Body of pancreas (tissue), 4 donors: Measurements from ENCODE around the gene LIMS4. TPM values are rescaled to one million over a fixed set of nuclear protein-coding genes. Genes with fewer than 3 reads are reported as not detected.
"Not testable (repeated sequence)": the region's sequence is repeated elsewhere in the genome, so short reads cannot be mapped to it uniquely, and the experiment has no call there.

Experiments
- ATAC-seq: fragments of 150-250 bp; one replicate; pipeline ENCODE4 v1.9.1; 2016
- DNase-seq, 4 donors: peaks; one replicate each; pipeline ENCODE4 v3.0.0-alpha.2; 2019
- H3K27ac ChIP-seq, 4 donors: fragments of 200-600 bp; sonication (generic); 1 replicate in 3 of 4; 2 replicates in 1 of 4; pipeline versions ENCODE4 v1.5.1 to v1.6.1; 2016 to 2019; ENCODE audit warnings: mild to moderate bottlenecking in 1 of 4, mixed read lengths in 1 of 4, moderate library complexity in 1 of 4
- H3K27me3 ChIP-seq, 2 donors: fragments of 200-600 bp; sonication (generic); one replicate each; pipeline ENCODE4 v1.6.0; 2016; ENCODE audit warnings: mild to moderate bottlenecking in 1 of 2
- H3K36me3 ChIP-seq, 2 donors: fragments of 200-600 bp; sonication (generic); replicated peaks in 1 of 2; 2 replicates each; pipeline ENCODE4 v1.5.1; 2016; ENCODE audit warnings: low read depth in 2 of 2; ENCODE audit not compliant: insufficient read depth in 1 of 2
- H3K4me1 ChIP-seq: fragments of 200-600 bp; sonication (generic); one replicate; pipeline ENCODE4 v1.6.0; 2016
- H3K4me3 ChIP-seq, 2 donors: fragments of 200-600 bp; sonication (generic); 1 replicate in 1 of 2; 2 replicates in 1 of 2; pipeline ENCODE4 v1.5.1; 2016 to 2019
- H3K9me3 ChIP-seq, 3 donors: fragments of 200-600 bp; sonication (generic); 1 replicate in 2 of 3; 2 replicates in 1 of 3; pipeline ENCODE4 v1.5.1; 2016
- WGBS, 2 donors: methylation state at CpG; one replicate each; pipeline ENCODE4 v1.1.5; 2017; 5-methylcytosine and 5-hydroxymethylcytosine counted together
- intact Hi-C: fragments of 100-400 bp; cut with DNase I; formaldehyde crosslinking; loops from one replicate; pipeline ENCODE4 v1.15.1; 2023
- total RNA-seq, 2 donors: library from RNA; depleted of rRNA; stranded (reverse); fragments of >200 nt; gene quantifications; one replicate each; pipeline ENCODE4 v1.1.0, GENCODE V29; 2016

The LIMS4 gene
- total RNA-seq, 2 donors from 2014 or later = 8.3 TPM; not detected in 1

DNA sequence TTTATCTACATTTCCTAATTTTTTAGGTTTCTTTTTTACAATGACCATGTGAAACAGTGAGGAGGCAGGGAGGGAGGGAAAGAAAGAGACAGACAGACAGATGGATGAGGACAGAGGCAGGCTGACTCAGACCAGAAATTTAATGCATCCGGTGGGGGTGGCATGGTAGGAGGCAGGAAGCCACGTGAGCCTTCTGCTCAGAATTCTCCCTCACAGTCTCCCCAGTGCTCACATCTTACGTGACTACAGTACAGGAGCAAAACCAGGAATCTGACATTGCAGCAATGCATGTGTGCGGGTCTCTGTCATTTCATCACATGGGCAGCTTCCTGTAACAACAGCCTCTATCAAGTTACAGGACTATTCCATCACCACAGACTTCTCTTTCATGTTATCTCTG is 2.3 kb upstream of the LIMS4 start:
- no CpG with 5 or more reads among the region's 4 CpGs for WGBS, 2 donors

DNA sequence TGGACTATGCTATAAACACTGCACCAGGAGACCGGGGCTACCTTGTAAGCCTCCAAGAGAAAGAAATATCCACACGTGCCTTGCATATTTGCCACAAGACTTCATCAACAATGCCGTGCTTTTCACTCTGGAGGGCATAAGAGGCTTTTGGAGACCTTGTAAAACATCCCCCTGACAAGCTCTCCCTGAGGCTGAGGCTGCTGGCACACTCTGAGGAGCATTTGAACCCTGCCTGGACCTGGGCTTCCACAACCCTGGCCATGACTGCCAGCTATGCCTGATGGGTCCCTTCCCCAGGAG is 393 bp upstream of the LIMS4 start:
- H3K27ac ChIP-seq, H3K27me3 ChIP-seq, H3K4me1 ChIP-seq, intact Hi-C loops, H3K4me3 ChIP-seq, H3K36me3 ChIP-seq, ATAC-seq, H3K9me3 ChIP-seq, DNase-seq: not testable (repeated sequence)
- no CpG with 5 or more reads among the region's 3 CpGs for whole genome bisulfite sequencing, 2 donors

More for the DNA sequence above, 2.3 kb upstream of the LIMS4 start:
- DNase-seq, intact Hi-C loops, H3K9me3 ChIP-seq, ATAC-seq, H3K27ac ChIP-seq, H3K4me3 ChIP-seq, H3K4me1 ChIP-seq, H3K36me3 ChIP-seq, H3K27me3 ChIP-seq: not testable (repeated sequence)

DNA sequence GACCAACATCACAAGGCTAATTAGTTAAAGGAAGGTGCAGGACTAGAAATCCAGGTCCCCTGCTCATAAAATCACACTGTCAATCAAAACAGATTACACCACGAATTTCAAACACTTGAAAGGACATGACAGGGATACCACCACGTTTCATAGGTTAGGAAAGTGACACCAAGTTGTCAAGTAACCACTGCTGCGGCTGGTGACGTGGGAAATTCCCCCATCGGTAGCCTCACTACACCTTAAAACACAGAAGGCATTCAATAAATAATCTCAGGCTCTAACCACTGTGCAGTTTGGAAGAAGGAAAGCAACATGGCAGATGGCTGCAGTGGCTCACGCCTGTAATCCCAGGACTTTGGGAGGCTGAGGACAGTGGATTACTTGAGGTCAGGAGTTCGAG is 3.7 kb downstream of the LIMS4 start:
- intact Hi-C loops, H3K4me3 ChIP-seq: not testable (repeated sequence)
- no CpG with 5 or more reads among the region's 7 CpGs for WGBS, 2 donors

DNA sequence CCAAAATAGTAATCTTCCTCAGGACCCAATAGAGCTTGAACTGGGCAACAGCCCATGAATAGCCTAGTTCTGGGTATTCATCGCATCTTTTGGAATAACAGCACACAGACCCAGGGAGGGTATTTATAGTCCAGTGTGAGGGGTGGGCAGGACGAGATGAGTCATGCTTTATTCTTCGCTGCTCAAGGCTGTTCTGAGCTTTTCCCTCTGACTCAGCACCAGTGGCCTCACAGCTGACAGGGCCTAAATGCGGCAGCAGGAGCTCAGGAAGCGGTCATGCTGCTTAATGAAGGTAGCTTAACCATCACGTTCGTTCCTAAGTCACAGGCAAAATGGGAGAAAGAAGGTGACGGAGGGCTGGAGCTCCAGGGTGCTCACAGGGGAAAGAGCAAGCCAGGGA is 7.3 kb downstream of the LIMS4 start:
- H3K27ac ChIP-seq, H3K27me3 ChIP-seq, intact Hi-C loops, DNase-seq, H3K4me3 ChIP-seq, H3K9me3 ChIP-seq, H3K36me3 ChIP-seq, H3K4me1 ChIP-seq: not testable (repeated sequence)
- WGBS, 2 donors = no CpG with 5 or more reads among the region's 8 CpGs
- ATAC-seq = peak; percentile 52

More for the DNA sequence above, 3.7 kb downstream of the LIMS4 start:
- H3K27ac ChIP-seq, H3K4me1 ChIP-seq, H3K36me3 ChIP-seq, ATAC-seq, DNase-seq, H3K27me3 ChIP-seq, H3K9me3 ChIP-seq: not testable (repeated sequence)

DNA sequence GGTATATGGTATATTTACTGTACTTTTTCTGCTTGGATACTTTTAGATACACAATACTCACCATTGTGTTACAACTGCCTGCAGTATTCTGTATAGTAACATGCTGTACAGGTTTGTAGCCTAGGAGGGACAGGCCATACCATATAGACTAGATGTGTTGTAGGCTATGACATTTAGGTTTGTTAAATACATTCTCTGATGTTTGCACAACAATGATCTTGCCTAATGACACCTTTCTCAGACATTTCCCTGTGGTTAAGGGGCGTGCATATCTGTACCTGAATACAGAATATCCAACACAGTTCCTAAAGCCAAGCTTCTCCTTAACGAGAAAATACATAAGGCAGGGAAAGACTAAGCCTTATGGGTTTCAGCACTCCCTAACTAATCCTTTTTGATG is 10.2 kb downstream of the LIMS4 start:
- DNase-seq, H3K4me1 ChIP-seq, H3K4me3 ChIP-seq, intact Hi-C loops, H3K27ac ChIP-seq, ATAC-seq, H3K27me3 ChIP-seq, H3K36me3 ChIP-seq, H3K9me3 ChIP-seq: not testable (repeated sequence)
- no CpG with 5 or more reads among the region's 2 CpGs for WGBS, 2 donors

DNA sequence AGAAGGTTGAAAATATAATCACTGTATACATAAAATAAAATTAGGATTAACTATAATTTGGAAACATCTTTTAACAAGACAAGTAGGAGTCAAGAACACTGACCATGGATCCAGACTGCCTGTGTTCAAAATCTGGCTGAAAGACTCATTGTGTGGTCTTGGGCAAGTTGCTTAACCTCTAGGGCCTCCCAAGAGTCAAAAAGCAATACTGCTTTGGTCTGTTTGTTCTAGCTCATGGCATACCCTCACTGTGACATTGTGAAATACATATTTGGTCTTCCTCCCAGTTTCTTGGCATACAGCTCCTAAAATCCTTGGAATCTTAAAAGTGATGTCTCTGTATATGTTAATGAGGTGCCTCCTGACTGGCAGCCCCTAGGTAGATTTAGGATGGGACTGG is 12.3 kb downstream of the LIMS4 start:
- H3K9me3 ChIP-seq, H3K36me3 ChIP-seq, H3K27me3 ChIP-seq, H3K27ac ChIP-seq, H3K4me1 ChIP-seq, DNase-seq, H3K4me3 ChIP-seq, intact Hi-C loops: not testable (repeated sequence)
- peak; percentile 64 for ATAC-seq

DNA sequence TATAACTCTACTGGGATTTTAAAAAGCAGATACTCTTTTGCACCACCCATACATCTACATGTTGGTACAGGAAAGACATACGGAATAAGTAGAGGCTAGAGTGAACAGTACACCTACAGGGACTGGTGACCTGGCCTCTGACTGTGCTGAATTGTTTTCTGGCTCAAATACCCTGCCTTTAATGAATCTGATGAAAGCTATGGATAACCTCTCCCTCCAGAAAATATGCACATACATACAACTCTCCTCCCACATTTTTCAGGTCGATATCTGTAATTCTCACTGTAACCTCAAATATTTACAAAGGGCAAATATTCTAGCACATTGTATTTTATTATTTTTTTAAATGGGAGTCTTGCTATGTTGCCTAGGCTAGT is 15.4 kb downstream of the LIMS4 start:
- H3K4me1 ChIP-seq, H3K4me3 ChIP-seq, ATAC-seq, intact Hi-C loops, DNase-seq, H3K36me3 ChIP-seq, H3K27me3 ChIP-seq, H3K9me3 ChIP-seq, H3K27ac ChIP-seq: not testable (repeated sequence)
- WGBS, 2 donors = no CpG with 5 or more reads among the region's 2 CpGs

DNA sequence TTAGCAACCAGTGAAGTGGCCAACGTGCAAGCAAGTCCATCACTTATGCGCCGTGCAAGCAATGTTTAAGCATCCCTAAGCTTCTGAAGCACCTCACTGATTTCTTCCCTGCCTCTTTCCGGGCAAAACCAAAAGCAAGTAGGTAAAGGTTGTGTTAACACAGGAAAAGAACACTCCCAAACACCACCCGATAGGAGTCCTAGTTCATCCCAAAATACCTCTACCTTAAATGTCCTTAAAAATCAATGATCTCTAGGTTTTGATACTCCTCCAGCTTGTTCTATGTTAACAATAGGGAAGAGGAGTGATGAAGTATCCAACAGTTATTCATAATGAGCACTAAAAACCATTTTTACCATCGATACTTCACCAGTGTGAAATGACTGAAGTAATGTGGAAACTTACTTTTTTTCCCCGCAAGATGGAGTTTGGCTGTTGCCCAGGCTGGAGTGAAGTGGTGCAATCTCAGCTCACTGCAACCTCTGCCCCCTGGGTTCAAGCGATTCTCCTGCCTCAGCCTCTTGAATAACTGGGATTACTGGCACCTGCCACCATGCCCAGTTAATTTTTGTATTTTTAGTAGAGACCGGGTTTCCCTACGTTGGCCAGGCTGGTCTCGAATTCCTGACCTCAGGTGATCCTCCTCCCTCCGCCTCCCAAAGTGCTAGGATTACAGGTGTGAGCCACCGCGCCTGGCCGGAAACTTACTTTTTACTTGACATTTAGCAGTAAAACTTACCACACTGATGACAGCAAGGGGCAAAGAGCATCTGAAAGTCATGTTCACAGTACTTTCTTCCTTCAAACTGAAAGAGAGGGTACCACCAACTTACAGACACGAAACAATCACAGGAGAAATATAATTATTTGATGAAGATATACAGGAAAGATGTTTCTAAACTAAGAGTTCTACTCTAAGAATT is 16.1 kb downstream of the LIMS4 start:
- 100% methylated on average over 1 of the region's 16 CpGs; no CpG with 5 or more reads in 1 of the 2 donors for WGBS, 2 donors
- intact Hi-C loops, H3K4me1 ChIP-seq, H3K36me3 ChIP-seq, H3K4me3 ChIP-seq, H3K9me3 ChIP-seq, H3K27me3 ChIP-seq, ATAC-seq, H3K27ac ChIP-seq, DNase-seq: not testable (repeated sequence)

DNA sequence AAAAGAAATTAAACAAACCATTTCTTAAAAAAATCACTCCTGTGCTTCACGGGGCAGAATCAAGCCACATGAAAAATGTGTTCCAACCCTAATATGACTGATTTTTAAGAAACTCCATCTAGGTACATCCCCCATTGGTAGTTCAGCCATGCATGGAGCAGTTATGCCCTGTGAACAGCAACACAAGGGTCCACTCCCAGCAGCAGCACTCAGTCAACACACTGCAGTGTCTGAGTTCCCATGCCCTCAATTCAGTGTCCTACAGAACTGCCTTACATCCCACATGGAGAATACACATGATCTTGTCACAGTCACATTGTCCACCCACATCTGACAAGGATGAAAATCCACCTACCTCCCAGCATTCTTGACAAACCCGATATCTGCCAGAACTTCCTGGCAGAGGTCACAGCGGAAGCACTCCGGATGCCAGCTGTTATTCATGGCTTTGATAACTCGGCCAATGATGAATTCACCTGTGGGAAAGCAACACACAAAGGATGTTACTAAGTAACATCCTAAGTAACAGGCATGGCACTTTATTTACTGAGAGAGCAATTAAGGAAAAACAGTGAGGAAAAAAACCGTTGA is 17.4 kb downstream of the LIMS4 start:
- DNase-seq, H3K9me3 ChIP-seq, intact Hi-C loops, H3K4me3 ChIP-seq, H3K27ac ChIP-seq, H3K27me3 ChIP-seq, H3K36me3 ChIP-seq, H3K4me1 ChIP-seq: not testable (repeated sequence)
- WGBS, 2 donors = no CpG with 5 or more reads among the region's 6 CpGs
- ATAC-seq = peak; percentile 50

DNA sequence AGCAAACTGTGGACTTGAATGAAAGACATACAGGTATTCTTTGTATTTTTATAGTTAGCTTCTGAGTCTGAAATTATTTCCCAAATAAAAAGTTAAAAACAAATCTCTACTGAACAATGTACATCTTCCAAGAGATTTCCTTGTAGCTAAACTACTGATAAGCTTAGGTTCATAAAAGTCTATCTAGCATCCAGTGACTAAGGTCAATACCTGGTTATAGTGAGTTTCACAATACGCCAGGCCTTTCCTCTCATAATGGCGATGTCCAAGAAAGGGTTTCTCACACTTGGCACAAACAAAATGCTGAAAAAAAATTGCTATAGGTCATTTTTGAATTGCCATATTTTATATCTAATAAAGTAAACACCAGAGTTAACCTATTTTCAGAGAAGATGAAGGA is 21.7 kb downstream of the LIMS4 start:
- H3K9me3 ChIP-seq, H3K4me1 ChIP-seq, intact Hi-C loops, DNase-seq, H3K36me3 ChIP-seq, ATAC-seq, H3K27ac ChIP-seq, H3K27me3 ChIP-seq, H3K4me3 ChIP-seq: not testable (repeated sequence)
- no CpG with 5 or more reads among the region's 2 CpGs for WGBS, 2 donors

DNA sequence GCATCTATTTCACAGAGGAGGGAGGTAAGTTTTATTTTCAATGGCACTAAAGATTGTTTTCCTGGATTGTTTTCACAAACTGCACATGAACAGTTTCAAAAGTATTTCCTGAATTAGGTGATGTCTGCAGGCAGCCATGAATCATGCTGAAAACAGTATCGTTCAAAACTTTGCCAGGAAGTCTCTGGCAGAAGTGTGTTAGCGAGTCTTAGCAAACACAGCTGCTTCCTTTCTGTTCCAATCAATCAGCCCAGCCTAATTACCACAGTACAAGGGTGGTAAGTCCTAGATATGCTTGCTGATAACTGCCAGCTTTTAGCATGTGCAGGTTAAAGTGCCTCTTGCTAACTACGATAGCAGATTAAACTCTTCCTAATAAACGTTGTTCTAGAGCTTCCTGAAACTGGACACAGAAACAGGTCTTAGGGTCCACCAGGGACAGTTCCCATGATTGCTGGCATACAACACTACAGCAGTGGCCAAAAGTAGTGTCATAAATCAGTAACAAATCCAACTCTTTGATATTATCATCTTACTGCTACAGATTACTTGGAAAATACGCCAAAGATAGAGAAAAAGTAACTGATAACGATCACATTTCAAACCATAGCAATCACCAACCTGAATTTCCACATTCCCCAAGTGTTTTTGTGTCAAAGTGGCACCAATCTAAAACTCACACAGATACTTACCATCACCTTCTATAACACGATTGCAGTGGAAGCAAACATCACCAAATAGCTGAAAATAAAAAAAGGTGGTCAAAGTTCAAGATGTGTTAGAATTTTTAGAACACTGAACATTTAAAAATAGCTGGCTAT is 23.3 kb downstream of the LIMS4 start:
- WGBS, 2 donors = no CpG with 5 or more reads among the region's 7 CpGs
- peak; percentile 94 for ATAC-seq
- H3K36me3 ChIP-seq, H3K27me3 ChIP-seq, H3K9me3 ChIP-seq, intact Hi-C loops, H3K4me1 ChIP-seq, DNase-seq, H3K27ac ChIP-seq, H3K4me3 ChIP-seq: not testable (repeated sequence)
